Panc1 (cell line): ENCODE data around the gene SP6. TPM values are rescaled to one million over a fixed set of nuclear protein-coding genes. Genes with fewer than 3 reads are reported as not detected.

Experiments
- ATAC-seq: fragments of 200-7000 bp; cut with Tn5 transposase; 2 replicates; pipeline ENCODE4 v1.9.1; 2020; ENCODE audit warnings: mild to moderate bottlenecking, moderate library complexity
- BruUV-seq: library from RNA; stranded (reverse); fragments of 400-500 nt; replicated peaks from 2 replicates; lab custom pipeline; 2021; lab: Mats Ljungman, UMichigan
- CTCF ChIA-PET: fragments of 300-600 bp; sonication (Branson Sonifier 250); formaldehyde crosslinking; loops from one replicate; lab custom pipeline; 2022; ENCODE audit warnings: antibody characterized with exemption; lab: Charles Lee
- POLR2A ChIA-PET: fragments of 300-600 bp; sonication (Branson Sonifier 250); formaldehyde crosslinking; loops from one replicate; lab custom pipeline; 2022; ENCODE audit warnings: antibody characterized with exemption; lab: Charles Lee
- DNase-seq: peaks from one replicate; pipeline ENCODE4 v3.0.0-alpha.2; 2010; ENCODE audit warnings: low read depth, low spot score
- H3K27ac ChIP-seq: 2 replicates; pipeline ENCODE4 v1.5.1; 2011; ENCODE audit warnings: mild to moderate bottlenecking, low read length, inconsistent platforms
- H3K27me3 ChIP-seq: fragments of 200-500 bp; sonication (Bioruptor generic); 2 replicates; pipeline ENCODE4 v1.6.0; 2014; ENCODE audit warnings: low read length, inconsistent platforms; ENCODE audit not compliant: control insufficient read depth, insufficient read depth
- H3K36me3 ChIP-seq: fragments of 200-500 bp; sonication (Bioruptor generic); 2 replicates; pipeline ENCODE4 v1.5.1; 2014; ENCODE audit warnings: inconsistent platforms, mild to moderate bottlenecking, low read length, moderate library complexity; ENCODE audit not compliant: control insufficient read depth, insufficient read depth
- H3K4me1 ChIP-seq: 2 replicates; pipeline ENCODE4 v1.5.1; 2011; ENCODE audit warnings: inconsistent platforms, mild to moderate bottlenecking, low read length, moderate library complexity; ENCODE audit not compliant: control insufficient read depth, insufficient read depth
- H3K4me3 ChIP-seq, 2 experiments: 2 replicates each; pipeline ENCODE4 v1.5.1; 2011 to 2012; ENCODE audit warnings: low read depth in 2 of 2, low read length in 2 of 2, mild to moderate bottlenecking in 2 of 2, inconsistent platforms in 1 of 2, moderate library complexity in 1 of 2
- H3K9me3 ChIP-seq: fragments of 200-500 bp; sonication (Bioruptor generic); 2 replicates; pipeline ENCODE4 v1.5.1; 2014; ENCODE audit warnings: low read depth, mild to moderate bottlenecking, inconsistent platforms, low read length, moderate library complexity; ENCODE audit not compliant: control insufficient read depth, insufficient read depth
- CTCF ChIP-seq: fragments of 450-650 bp; IDR thresholded peaks from 2 replicates; pipeline ENCODE4 v1.5.1; 2017; ENCODE audit warnings: mild to moderate bottlenecking
- POLR2AphosphoS5 ChIP-seq: IDR thresholded peaks from 2 replicates; pipeline ENCODE4 v1.6.1; 2012; ENCODE audit warnings: mild to moderate bottlenecking, low read depth, low read length, moderate library complexity
- REST ChIP-seq, 2 experiments: IDR thresholded peaks; 2 replicates each; pipeline ENCODE4 v1.6.1; 2011 to 2012; ENCODE audit warnings: low read depth in 2 of 2, control low read depth in 1 of 2, low read length in 1 of 2, mild to moderate bottlenecking in 1 of 2, moderate library complexity in 1 of 2; ENCODE audit not compliant: insufficient read depth in 1 of 2
- SIN3A ChIP-seq: IDR thresholded peaks from 2 replicates; pipeline ENCODE4 v1.6.1; 2012; ENCODE audit warnings: low read depth, mild to moderate bottlenecking, low read length, moderate library complexity, borderline replicate concordance; ENCODE audit not compliant: insufficient read depth
- TCF7L2 ChIP-seq: IDR thresholded peaks from 2 replicates; pipeline ENCODE4 v1.6.1; 2011; ENCODE audit warnings: mild to moderate bottlenecking, low read depth, low read length, inconsistent platforms
- in situ Hi-C: cut with HindIII; loops from 2 replicates; pipeline ENCODE4 v1.10.0; 2016; ENCODE audit warnings: low sequenced_read_pairs, low pct_unique_long_range_greater_than_20kb
- intact Hi-C: fragments of 100-400 bp; cut with micrococcal nuclease; formaldehyde crosslinking; loops from one replicate; pipeline ENCODE4 v1.10.0; 2022; ENCODE audit not compliant: unreplicated experiment
- total RNA-seq: library from RNA; stranded (reverse); gene quantifications from one replicate; pipeline ENCODE4 v1.2.1, GENCODE V29; 2021; ENCODE audit not compliant: unreplicated experiment

SP6 gene
- total RNA-seq, 1 experiment from 2014 or later = 4.0 TPM

GRCh38 chr17:47884427-47884740 is 33.4 kb upstream of the SP6 start:
- POLR2A ChIA-PET = interaction anchor here (0.6 kb wide), 1 partner anchor 682 kb away, joined by 3 read pairs; no protein-coding TSS in a partner anchor

More at GRCh38 chr17:47884427-47884740, 33.4 kb upstream of the SP6 start:
- Histone ChIP-seq H3K9me3 (no peaks in the 10 kb centered on the region), H3K36me3 (no peaks in the 10 kb centered on the region), H3K4me1 (peaks cover 12% of the 10 kb centered on the region; the same call in 1 of the 2 replicates), H3K27me3 (no peaks in the 10 kb centered on the region), H3K27ac (no peak overlapping the region), H3K4me3 (no peak overlapping the region)
- BruUV-seq = no TSS peak
- no peak for DNase-seq
- no peak for ATAC-seq
- intact Hi-C loops = no loop called here
- CTCF ChIA-PET = interaction anchor here (0.5 to 1.8 kb wide), 2 partner anchors 20 to 40 kb away, joined by 3 to 11 read pairs; no protein-coding TSS in a partner anchor
- TF ChIP-seq SIN3A (no peak), POLR2AphosphoS5 (no peak), TCF7L2 (no peak), REST (IDR thresholded peaks at IDR 0.05; ENCODE audit: insufficient read depth in 1 of 2, low read depth in 2 of 2, low read length in 1 of 2) (no peak), CTCF (no peak)
- in situ Hi-C loops = no loop called here
